H1 (cell line): ENCODE measurements around the gene ZSCAN21. TPM values are rescaled to one million over a fixed set of nuclear protein-coding genes. Genes with fewer than 3 reads are reported as not detected.
A peak's percentile ranks its signal among the peaks of the same experiment; 100 is the strongest.

Experiments used
- CTCF ChIA-PET: fragments of 300-600 bp; sonication (Branson Sonifier 250); formaldehyde crosslinking; loops from one replicate; lab custom pipeline; 2021; ENCODE audit not compliant: partially characterized antibody; lab: Charles Lee
- POLR2A ChIA-PET: fragments of 300-600 bp; sonication (Branson Sonifier 250); formaldehyde crosslinking; loops from one replicate; lab custom pipeline; 2021; ENCODE audit warnings: inconsistent platforms; ENCODE audit not compliant: partially characterized antibody; lab: Charles Lee
- DNase-seq, 2 experiments: peaks; one replicate each; pipeline versions ENCODE4 v3.0.0 to v3.0.0-alpha.2; 2010 to 2022; ENCODE audit warnings: low spot score in 2 of 2, low read depth in 1 of 2, mixed read lengths in 1 of 2
- FAIRE-seq: peaks from 2 replicates; lab custom pipeline; 2011; peaks lifted over from hg19 to GRCh38; lab: Jason Lieb, UNC
- H2AFZ ChIP-seq: 2 replicates; pipeline ENCODE4 v1.8.1; 2012; ENCODE audit warnings: low read length, inconsistent platforms
- H2AK5ac ChIP-seq: 2 replicates; pipeline ENCODE4 v1.6.1; 2013; ENCODE audit warnings: low read depth, low read length
- H2BK120ac ChIP-seq: replicated peaks from 2 replicates; pipeline ENCODE3; 2013; ENCODE audit warnings: low read depth, low read length, inconsistent platforms
- H2BK12ac ChIP-seq: 2 replicates; pipeline ENCODE4 v1.6.1; 2013; ENCODE audit warnings: low read depth, low read length
- H2BK15ac ChIP-seq: 2 replicates; pipeline ENCODE4 v1.6.1; 2013; ENCODE audit warnings: low read length
- H2BK20ac ChIP-seq: 2 replicates; pipeline ENCODE4 v1.6.1; 2013; ENCODE audit warnings: low read length
- H2BK5ac ChIP-seq: 2 replicates; pipeline ENCODE4 v1.6.1; 2013; ENCODE audit warnings: low read depth, low read length
- H3K14ac ChIP-seq: 2 replicates; pipeline ENCODE4 v1.6.1; 2013; ENCODE audit warnings: inconsistent platforms; ENCODE audit not compliant: insufficient read length
- H3K18ac ChIP-seq: 2 replicates; pipeline ENCODE4 v1.6.1; 2013; ENCODE audit warnings: low read length; ENCODE audit errors: extremely low read depth
- H3K23ac ChIP-seq: 2 replicates; pipeline ENCODE4 v1.6.1; 2013; ENCODE audit warnings: inconsistent platforms; ENCODE audit not compliant: insufficient read length
- H3K23me2 ChIP-seq: 2 replicates; pipeline ENCODE4 v1.6.1; 2013; ENCODE audit warnings: low read depth, low read length
- H3K27ac ChIP-seq: 2 replicates; pipeline ENCODE4 v1.6.1; 2011; ENCODE audit warnings: low read depth, low read length, inconsistent platforms
- H3K27me3 ChIP-seq, 4 experiments: replicated peaks in 1 of 4; 1 replicate in 1 of 4; 2 replicates in 3 of 4; pipeline versions ENCODE4 v1.6.1 to v1.8.1; 2011 to 2013; ENCODE audit warnings: low read length in 3 of 4, mild to moderate bottlenecking in 3 of 4, inconsistent platforms in 2 of 4, mixed read lengths in 2 of 4, moderate library complexity in 1 of 4; ENCODE audit not compliant: control insufficient read depth in 3 of 4, insufficient read depth in 3 of 4; ENCODE audit errors: extremely low read depth in 1 of 4
- H3K36me3 ChIP-seq, 4 experiments: 2 replicates each; pipeline versions ENCODE4 v1.6.1 to v1.8.1; 2011 to 2013; ENCODE audit warnings: mild to moderate bottlenecking in 4 of 4, low read length in 3 of 4, moderate library complexity in 2 of 4, control low read depth in 1 of 4, inconsistent platforms in 1 of 4; ENCODE audit not compliant: insufficient read depth in 4 of 4, control insufficient read depth in 2 of 4
- H3K4ac ChIP-seq: replicated peaks from 2 replicates; pipeline ENCODE3; 2013; ENCODE audit warnings: low read length, low read depth, mixed read lengths, inconsistent platforms; ENCODE audit not compliant: insufficient read length
- H3K4me1 ChIP-seq, 4 experiments: replicated peaks in 1 of 4; 1 replicate in 1 of 4; 2 replicates in 3 of 4; pipeline versions ENCODE4 v1.6.1 to v1.8.1; 2011 to 2013; ENCODE audit warnings: low read length in 3 of 4, inconsistent platforms in 2 of 4, mixed read lengths in 1 of 4; ENCODE audit not compliant: insufficient read depth in 4 of 4, control insufficient read depth in 3 of 4
- H3K4me2 ChIP-seq, 2 experiments: 2 replicates each; pipeline versions ENCODE4 v1.6.1 to v1.8.1; 2011 to 2013; ENCODE audit warnings: low read depth in 2 of 2, low read length in 2 of 2, control low read depth in 1 of 2, inconsistent platforms in 1 of 2, mild to moderate bottlenecking in 1 of 2; ENCODE audit not compliant: insufficient read depth in 1 of 2
- H3K4me3 ChIP-seq, 4 experiments: fragments of 200-600, 300-600 bp in 1 of 4; sonication (generic), shearing (Covaris generic), sonication (Bioruptor Twin) in 1 of 4; 2 replicates each; pipeline versions ENCODE4 v1.5.1 to v1.8.1; 2011 to 2016; ENCODE audit warnings: low read length in 4 of 4, low read depth in 3 of 4, control low read depth in 2 of 4, inconsistent platforms in 2 of 4, mild to moderate bottlenecking in 2 of 4, mixed read lengths in 1 of 4, moderate library complexity in 1 of 4; ENCODE audit not compliant: insufficient read depth in 2 of 4; ENCODE audit errors: extremely low read depth in 1 of 4
- H3K56ac ChIP-seq: replicated peaks from 2 replicates; pipeline ENCODE3; 2013; ENCODE audit warnings: low read depth, mild to moderate bottlenecking, mixed read lengths, low read length, inconsistent platforms; ENCODE audit not compliant: insufficient read length
- H3K79me1 ChIP-seq: 2 replicates; pipeline ENCODE4 v1.6.1; 2013; ENCODE audit warnings: low read depth, low read length, control low read depth
- H3K79me2 ChIP-seq, 2 experiments: 2 replicates each; pipeline versions ENCODE4 v1.6.1 to v1.8.1; 2012 to 2013; ENCODE audit warnings: low read length in 2 of 2, mild to moderate bottlenecking in 2 of 2, inconsistent platforms in 1 of 2; ENCODE audit not compliant: insufficient read depth in 2 of 2, control insufficient read depth in 1 of 2
- H3K9ac ChIP-seq, 4 experiments: replicated peaks in 1 of 4; 1 replicate in 1 of 4; 2 replicates in 3 of 4; pipeline versions ENCODE4 v1.6.1 to v1.8.1; 2011 to 2013; ENCODE audit warnings: low read depth in 3 of 4, low read length in 3 of 4, control low read depth in 2 of 4, mild to moderate bottlenecking in 2 of 4, moderate library complexity in 2 of 4, inconsistent platforms in 1 of 4; ENCODE audit errors: extremely low read depth in 1 of 4
- H3K9me3 ChIP-seq, 2 experiments: 2 replicates each; pipeline versions ENCODE4 v1.6.1 to v1.8.1; 2012 to 2013; ENCODE audit warnings: mild to moderate bottlenecking in 2 of 2, moderate library complexity in 2 of 2, control low read depth in 1 of 2, inconsistent platforms in 1 of 2, low read depth in 1 of 2, low read length in 1 of 2, mixed read lengths in 1 of 2; ENCODE audit not compliant: insufficient read depth in 2 of 2
- H4K20me1 ChIP-seq, 2 experiments: replicated peaks in 1 of 2; 2 replicates each; pipeline versions ENCODE3 to v1.8.1; 2011 to 2013; ENCODE audit warnings: inconsistent platforms in 2 of 2, low read length in 2 of 2, mild to moderate bottlenecking in 1 of 2; ENCODE audit not compliant: insufficient read depth in 2 of 2, control insufficient read depth in 1 of 2
- H4K5ac ChIP-seq: 2 replicates; pipeline ENCODE4 v1.6.1; 2013; ENCODE audit warnings: low read length, low read depth, mixed read lengths, inconsistent platforms; ENCODE audit not compliant: insufficient read length
- H4K8ac ChIP-seq: 2 replicates; pipeline ENCODE4 v1.8.0; 2013; ENCODE audit warnings: mild to moderate bottlenecking, moderate library complexity, low read length, inconsistent platforms; ENCODE audit not compliant: insufficient read depth; ENCODE audit errors: extremely low read depth
- H4K91ac ChIP-seq: replicated peaks from 2 replicates; pipeline ENCODE3; 2013; ENCODE audit warnings: low read length, mixed read lengths, inconsistent platforms; ENCODE audit not compliant: insufficient read length
- ASH2L ChIP-seq: fragments of 200-600, 300-600 bp; sonication (generic); IDR thresholded peaks from one replicate; pipeline ENCODE4 v1.7.1; 2017; ENCODE audit warnings: low read length
- EZH2 ChIP-seq: fragments of 200-600 bp; sonication (generic); IDR thresholded peaks from 2 replicates; pipeline ENCODE4 v1.7.1; 2012; ENCODE audit warnings: low read depth, mild to moderate bottlenecking, moderate library complexity, low read length, inconsistent platforms; ENCODE audit not compliant: severe bottlenecking
- GABPA ChIP-seq: IDR thresholded peaks from 2 replicates; pipeline ENCODE4 v1.6.1; 2011; ENCODE audit warnings: mild to moderate bottlenecking, low read length, moderate library complexity, borderline replicate concordance; ENCODE audit not compliant: insufficient read depth
- POLR2AphosphoS5 ChIP-seq: IDR thresholded peaks from 2 replicates; pipeline ENCODE4 v1.6.1; 2011; ENCODE audit warnings: low read depth, low read length
- SAP30 ChIP-seq: fragments of 300-600 bp; sonication (generic); IDR thresholded peaks from 2 replicates; pipeline ENCODE4 v1.7.1; 2012; ENCODE audit warnings: low read length, moderate library complexity, mild to moderate bottlenecking, inconsistent platforms; ENCODE audit not compliant: insufficient read depth, insufficient replicate concordance
- SUZ12 ChIP-seq: fragments of 200-600 bp; sonication (generic); IDR thresholded peaks from 2 replicates; pipeline ENCODE4 v1.6.1; 2012; ENCODE audit warnings: mild to moderate bottlenecking, inconsistent platforms, low read length, moderate library complexity, mixed read lengths
- TAF7 ChIP-seq: optimal IDR thresholded peaks from 2 replicates; pipeline ENCODE3; 2011; ENCODE audit warnings: low read depth, mild to moderate bottlenecking, inconsistent platforms, low read length, moderate library complexity, borderline replicate concordance
- YY1 ChIP-seq: IDR thresholded peaks from 2 replicates; pipeline ENCODE4 v1.6.1; 2011; ENCODE audit warnings: low read depth, mild to moderate bottlenecking, low read length
- WGBS, 2 experiments: shearing (Covaris generic) in 1 of 2; methylation state at CpG; one replicate each; pipeline versions ENCODE4 v1.1.6 to v1.1.7; 2013 to 2015; ENCODE audit warnings: low lambda C conversion rate in 2 of 2, mixed read lengths in 2 of 2, inconsistent platforms in 1 of 2, low coverage in 1 of 2, missing lambda C conversion rate in 1 of 2; ENCODE audit not compliant: insufficient replicate concordance in 2 of 2, insufficient coverage in 1 of 2, insufficient read length in 1 of 2; ENCODE audit errors: extremely low coverage in 1 of 2, missing lambda C conversion rate in 1 of 2; 5-methylcytosine and 5-hydroxymethylcytosine counted together
- polyA plus RNA-seq, 7 experiments: library from polyadenylated mRNA; depleted of rRNA in 3 of 7; stranded (reverse) in 5 of 7; unstranded in 2 of 7; fragments of >200 nt in 5 of 7; fragments of 200-250 nt in 2 of 7; gene quantifications; 1 replicate in 5 of 7; 2 replicates in 1 of 7; 4 replicates in 1 of 7; pipeline versions ENCODE4 v1.2.1 to v1.2.3, GENCODE V29; 2011 to 2013; ENCODE audit warnings: missing spikeins in 2 of 7, mixed read lengths in 2 of 7
- total RNA-seq: library from RNA; stranded (reverse); fragmentation: NEBNext Ultra II Directional; extraction: Animal tissue kit (Norgen Biotek cat#: 25700); gene quantifications from 2 replicates; pipeline ENCODE4 v1.2.1, GENCODE V29; 2021
- TF ChIP-seq, protein P1 (sequence below): IDR thresholded peaks from 2 replicates; pipeline ENCODE4 v1.6.1; 2011; ENCODE audit warnings: low read depth, mild to moderate bottlenecking, low read length; ENCODE audit not compliant: insufficient read depth
- TF ChIP-seq, protein P2 (sequence below): IDR thresholded peaks from 2 replicates; pipeline ENCODE4 v1.6.1; 2012; ENCODE audit warnings: inconsistent platforms

ZSCAN21 gene
- total and polyA plus RNA-seq, 2 of the 8 experiments (the other 6 are each of a cell fraction or from before 2014, with no cell fraction given) = 15.4 to 26.1 TPM

DNA sequence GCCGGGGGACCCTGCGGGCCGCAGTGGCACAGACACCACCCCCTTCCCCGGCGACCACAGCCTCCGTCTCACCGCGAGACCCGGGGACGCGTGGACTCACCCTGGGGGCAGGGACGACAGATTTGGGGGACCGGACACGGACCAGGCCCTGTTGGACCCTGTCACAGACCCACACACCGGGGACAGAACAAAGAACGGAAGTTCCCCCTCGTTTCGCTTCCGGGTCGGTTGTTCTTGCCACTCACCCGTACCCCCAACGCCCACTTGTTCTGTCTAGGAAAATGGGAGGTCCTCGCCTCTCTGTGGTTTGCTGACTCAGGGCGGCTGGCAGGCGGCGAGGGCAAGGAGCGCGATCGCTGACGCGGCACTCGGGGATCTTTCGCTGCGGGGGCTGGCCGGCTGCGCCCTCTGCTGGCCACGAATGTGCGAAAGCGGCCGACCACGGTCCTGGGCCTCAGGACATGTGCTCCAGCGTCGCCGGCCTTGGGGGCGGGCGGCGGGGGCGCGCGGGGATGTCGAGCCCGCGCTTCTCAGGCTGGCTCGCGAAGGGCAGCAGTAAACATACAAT, 32.0 kb downstream of the ZSCAN21 start, which contains the start of gene ZNF3:
Gene ZNF3 (minus strand): TSS at position 189 of the 568 bp plus-strand sequence. CDS start 4,366 bp downstream, outside the sequence.
- H2BK120ac ChIP-seq = no peak within 1 kb of the TSS
- H3K4me2 ChIP-seq = peak within 1 kb of the TSS; percentile 66 to 73
- peaks cover 16 to 35% (median 26%) of the 10 kb centered on the region in 4 experiments for H3K36me3 ChIP-seq
- peaks cover 0 to 9% (median 4%) of the 10 kb centered on the region in 4 experiments; a peak in 3 of 7 replicates for H3K4me1 ChIP-seq
- H3K14ac ChIP-seq = no peak within 1 kb of the TSS
- no peaks in the 10 kb centered on the region for H3K27me3 ChIP-seq
- no peak within 1 kb of the TSS for H3K23ac ChIP-seq
- peak within 1 kb of the TSS; percentile 85 for H2BK5ac ChIP-seq
- H3K79me1 ChIP-seq = peaks cover 4% of the 10 kb centered on the region; the same call in 1 of the 2 replicates
- H4K20me1 ChIP-seq = peaks cover 1 to 3% of the 10 kb centered on the region in 2 experiments
- H3K9me3 ChIP-seq = peaks cover 4 to 7% of the 10 kb centered on the region in 2 experiments; a peak in 1 of 4 replicates
- peak; percentile 97 for DNase-seq
- no peak within 1 kb of the TSS for H2BK15ac ChIP-seq
- H2BK12ac ChIP-seq = no peak within 1 kb of the TSS
- H3K56ac ChIP-seq = peak within 1 kb of the TSS; percentile 92
- peaks cover 6% of the 10 kb centered on the region; the same call in 1 of the 2 replicates for H3K23me2 ChIP-seq
- H3K4me3 ChIP-seq = peak within 1 kb of the TSS; percentile 76 to 100 (median 96)
- H4K5ac ChIP-seq = peak within 1 kb of the TSS; percentile 68
- H2AK5ac ChIP-seq = no peak within 1 kb of the TSS
- H4K91ac ChIP-seq = peak within 1 kb of the TSS; percentile 74
- peak within 1 kb of the TSS; percentile 94 to 97 (median 94) for H3K9ac ChIP-seq
- peak within 1 kb of the TSS; percentile 97 for H3K4ac ChIP-seq
- 2% methylated on average over 55 of the region's 55 CpGs; no CpG with 5 or more reads in 1 of the 2 experiments for WGBS, 2 experiments
- ChIA-PET CTCF (interaction anchor here (0.6 to 1.2 kb wide), 5 partner anchors 11 to 168 kb away, joined by 3 to 8 read pairs (median 4); partner anchors contain the start of genes AP4M1 and MCM7), POLR2A (interaction anchor here (0.6 to 19.6 kb wide), 14 partner anchors 12 to 242 kb away, joined by 3 to 722 read pairs (median 3); partner anchors contain the start of genes AP4M1, MCM7 and ZSCAN21)
- peak within 1 kb of the TSS; percentile 100 for H4K8ac ChIP-seq
- no peak for FAIRE-seq
- H3K18ac ChIP-seq = no peak within 1 kb of the TSS; the same call in 1 of the 2 replicates
- peaks cover 32 to 49% of the 10 kb centered on the region in 2 experiments for H3K79me2 ChIP-seq
- H3K27ac ChIP-seq = peak within 1 kb of the TSS; percentile 91
- H2BK20ac ChIP-seq = no peak within 1 kb of the TSS
- H2AFZ ChIP-seq = no peak within 1 kb of the TSS
- peak; percentile 4 for TF ChIP-seq SAP30
- TF ChIP-seq, protein P1, sequence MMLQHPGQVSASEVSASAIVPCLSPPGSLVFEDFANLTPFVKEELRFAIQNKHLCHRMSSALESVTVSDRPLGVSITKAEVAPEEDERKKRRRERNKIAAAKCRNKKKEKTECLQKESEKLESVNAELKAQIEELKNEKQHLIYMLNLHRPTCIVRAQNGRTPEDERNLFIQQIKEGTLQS = 0 out of 2 replicates have a peak, but pooled peaks have one; percentile 36
- TF ChIP-seq POLR2AphosphoS5 = peak; percentile 96
- TF ChIP-seq GABPA = peak; percentile 98
- peak; percentile 45 for TF ChIP-seq ASH2L
- TF ChIP-seq, protein P2, sequence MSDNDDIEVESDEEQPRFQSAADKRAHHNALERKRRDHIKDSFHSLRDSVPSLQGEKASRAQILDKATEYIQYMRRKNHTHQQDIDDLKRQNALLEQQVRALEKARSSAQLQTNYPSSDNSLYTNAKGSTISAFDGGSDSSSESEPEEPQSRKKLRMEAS = peak; percentile 99
- no peak for TF ChIP-seq SUZ12
- TF ChIP-seq EZH2 = no peak
- TF ChIP-seq YY1 = peak; percentile 55
- TF ChIP-seq TAF7 = no peak
